Astrocyte of the cerebellum (primary cell): ENCODE data around the gene UBE2H.
"Not testable (repeated sequence)": the region's sequence is repeated elsewhere in the genome, so short reads cannot be mapped to it uniquely, and the experiment has no call there.

Source experiments
- DNase-seq: peaks from one replicate; pipeline ENCODE4 v3.0.0-alpha.2; 2011; ENCODE audit warnings: low read depth
- H3K4me3 ChIP-seq: 2 replicates; pipeline ENCODE4 v1.5.1; 2011; ENCODE audit warnings: mild to moderate bottlenecking, low read depth, low read length, moderate library complexity
- CTCF ChIP-seq: IDR thresholded peaks from 2 replicates; pipeline ENCODE4 v1.5.1; 2012; ENCODE audit warnings: low read length, low read depth, moderate library complexity, mild to moderate bottlenecking; ENCODE audit errors: missing control alignments
- in situ Hi-C: cut with HindIII; loops from 2 replicates; pipeline ENCODE4 v1.10.0; 2017; ENCODE audit warnings: low sequenced_read_pairs

UBE2H gene

GRCh38 chr7:129872054-129872453, 80.7 kb downstream of the UBE2H start:
- in situ Hi-C loops: no loop called here
- no peak for DNase-seq
- no peak for TF ChIP-seq CTCF
- no peak overlapping the region for H3K4me3 ChIP-seq

- TF ChIP-seq CTCF: no peak
- in situ Hi-C loops: no loop called here
- H3K4me3 ChIP-seq: no peak overlapping the region
- DNase-seq: no peak
These were observed 82.1 kb downstream of the UBE2H start for GRCh38 chr7:129870668-129871067.

GRCh38 chr7:129866251-129866650, 86.5 kb downstream of the UBE2H start:
- DNase-seq: no peak
- no peak for TF ChIP-seq CTCF
- H3K4me3 ChIP-seq: no peak overlapping the region
- in situ Hi-C loops: no loop called here

GRCh38 chr7:129865925-129866201, 86.9 kb downstream of the UBE2H start:
- DNase-seq: no peak
- H3K4me3 ChIP-seq: no peak overlapping the region
- TF ChIP-seq CTCF: no peak
- in situ Hi-C loops: no loop called here

- no peak for TF ChIP-seq CTCF
- in situ Hi-C loops: no loop called here
- no peak for DNase-seq
- no peak overlapping the region for H3K4me3 ChIP-seq
These were observed 87.5 kb downstream of the UBE2H start for GRCh38 chr7:129865093-129865924.

- not testable (repeated sequence) for H3K4me3 ChIP-seq, DNase-seq
- in situ Hi-C loops: loop anchor here (5.0 kb wide), 1 partner anchor 83 kb away; no protein-coding TSS in a partner anchor
These were observed 88.1 kb downstream of the UBE2H start for GRCh38 chr7:129864676-129865075.

GRCh38 chr7:129864042-129864441, 88.7 kb downstream of the UBE2H start:
- in situ Hi-C loops: loop anchor here (5.0 kb wide), 1 partner anchor 83 kb away; no protein-coding TSS in a partner anchor
- H3K4me3 ChIP-seq: no peak overlapping the region
- TF ChIP-seq CTCF: no peak
- DNase-seq: no peak
